ENCODE results near the gene COG2.
A peak's percentile ranks its signal among the peaks of the same experiment; 100 is the strongest.
"Not testable (repeated sequence)": the region's sequence is repeated elsewhere in the genome, so short reads cannot be mapped to it uniquely, and the experiment has no call there.

Gene COG2

GRCh38 chr1:230680300-230681025, 38.2 kb downstream of the COG2 start:
- DNase-seq, result no peak

- DNase-seq, result peak; percentile 91
Measured at GRCh38 chr1:230681599-230681998, 39.3 kb downstream of the COG2 start.

- peak; percentile 72 for DNase-seq
Measured at GRCh38 chr1:230682274-230682673, 40.0 kb downstream of the COG2 start.

GRCh38 chr1:230682882-230683610, 40.8 kb downstream of the COG2 start:
- no peak for DNase-seq

GRCh38 chr1:230684146-230684545, 41.9 kb downstream of the COG2 start:
- no peak for DNase-seq

GRCh38 chr1:230684998-230685397, 42.7 kb downstream of the COG2 start:
- no peak for DNase-seq

GRCh38 chr1:230686747-230687146, 44.5 kb downstream of the COG2 start:
- DNase-seq, result no peak

GRCh38 chr1:230690101-230690500, 47.8 kb downstream of the COG2 start:
- no peak for DNase-seq

GRCh38 chr1:230691615-230692014, 49.3 kb downstream of the COG2 start:
- DNase-seq, result no peak

GRCh38 chr1:230693221-230693620, 50.9 kb downstream of the COG2 start:
- DNase-seq, result no peak

- no peak for DNase-seq
Measured at GRCh38 chr1:230693777-230694176, 51.5 kb downstream of the COG2 start.

GRCh38 chr1:230694464-230694863, 52.2 kb downstream of the COG2 start:
- no peak for DNase-seq

GRCh38 chr1:230694991-230695390, 52.7 kb downstream of the COG2 start:
- no peak for DNase-seq

- DNase-seq, result no peak
Measured at GRCh38 chr1:230696218-230696617, 53.9 kb downstream of the COG2 start.

GRCh38 chr1:230696722-230697437, 54.6 kb downstream of the COG2 start:
- no peak for DNase-seq

GRCh38 chr1:230698130-230698529, 55.8 kb downstream of the COG2 start:
- no peak for DNase-seq

GRCh38 chr1:230698964-230699363, 56.7 kb downstream of the COG2 start:
- DNase-seq, result not testable (repeated sequence)

- DNase-seq, result no peak
Measured at GRCh38 chr1:230699716-230700115, 57.4 kb downstream of the COG2 start.

GRCh38 chr1:230700132-230700531, 57.9 kb downstream of the COG2 start:
- no peak for DNase-seq

GRCh38 chr1:230701434-230701833, 59.2 kb downstream of the COG2 start:
- no peak for DNase-seq

- no peak for DNase-seq
Measured at GRCh38 chr1:230701895-230702768, 59.9 kb downstream of the COG2 start.

- DNase-seq, result no peak
Measured at GRCh38 chr1:230702934-230703678, 60.8 kb downstream of the COG2 start.
